WERI-Rb-1 (cell line): ENCODE results near the gene PODN.

Experiments used
- DNase-seq: peaks from one replicate; pipeline ENCODE4 v3.0.0-alpha.2; 2020
- H3K27ac ChIP-seq: fragments of 250-450 bp; sonication (Bioruptor Pico); 2 replicates; pipeline ENCODE4 v1.5.1; 2020; ENCODE audit warnings: mild to moderate bottlenecking, moderate library complexity
- H3K27me3 ChIP-seq: fragments of 250-450 bp; sonication (Bioruptor Pico); 2 replicates; pipeline ENCODE4 v1.5.1; 2021; ENCODE audit warnings: mild to moderate bottlenecking, low read depth, moderate library complexity; ENCODE audit not compliant: insufficient read depth, severe bottlenecking
- H3K36me3 ChIP-seq: fragments of 250-450 bp; sonication (Bioruptor Pico); 2 replicates; pipeline ENCODE4 v1.5.1; 2020; ENCODE audit warnings: mild to moderate bottlenecking, moderate library complexity
- H3K4me3 ChIP-seq: 2 replicates; pipeline ENCODE4 v1.5.1; 2011; ENCODE audit warnings: low read depth, mild to moderate bottlenecking, control low read depth, low read length
- H3K9me3 ChIP-seq: fragments of 250-450 bp; sonication (Bioruptor Pico); 2 replicates; pipeline ENCODE4 v1.5.1; 2021; ENCODE audit warnings: mild to moderate bottlenecking, moderate library complexity; ENCODE audit not compliant: severe bottlenecking
- TF ChIP-seq, protein P1 (sequence below): IDR thresholded peaks from 2 replicates; pipeline ENCODE4 v1.5.1; 2011; ENCODE audit warnings: low read depth, mild to moderate bottlenecking, control low read depth, inconsistent platforms, low read length

PODN gene

DNA sequence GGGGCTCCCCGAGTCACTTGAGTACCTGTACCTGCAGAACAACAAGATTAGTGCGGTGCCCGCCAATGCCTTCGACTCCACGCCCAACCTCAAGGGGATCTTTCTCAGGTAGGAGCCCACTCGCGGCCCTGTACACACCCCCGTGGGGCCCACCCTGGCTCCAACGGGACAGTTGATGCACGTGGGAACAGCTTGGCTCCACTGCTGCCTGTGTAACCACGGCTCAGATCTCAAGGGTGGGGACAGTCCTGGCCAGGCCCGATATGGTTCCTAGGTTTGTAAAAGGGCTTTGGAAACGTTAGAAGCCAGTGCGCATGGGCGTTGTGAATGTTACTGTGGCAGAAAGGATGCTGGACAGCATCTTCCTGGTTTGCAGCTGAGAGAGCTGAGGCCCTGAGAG lies 18.8 kb downstream of the PODN start:
- Histone ChIP-seq H3K27me3 (no peaks in the 10 kb centered on the region), H3K27ac (no peak overlapping the region), H3K4me3 (no peak overlapping the region), H3K9me3 (no peaks in the 10 kb centered on the region), H3K36me3 (peaks cover under 1% of the 10 kb centered on the region)
- TF ChIP-seq, protein P1, sequence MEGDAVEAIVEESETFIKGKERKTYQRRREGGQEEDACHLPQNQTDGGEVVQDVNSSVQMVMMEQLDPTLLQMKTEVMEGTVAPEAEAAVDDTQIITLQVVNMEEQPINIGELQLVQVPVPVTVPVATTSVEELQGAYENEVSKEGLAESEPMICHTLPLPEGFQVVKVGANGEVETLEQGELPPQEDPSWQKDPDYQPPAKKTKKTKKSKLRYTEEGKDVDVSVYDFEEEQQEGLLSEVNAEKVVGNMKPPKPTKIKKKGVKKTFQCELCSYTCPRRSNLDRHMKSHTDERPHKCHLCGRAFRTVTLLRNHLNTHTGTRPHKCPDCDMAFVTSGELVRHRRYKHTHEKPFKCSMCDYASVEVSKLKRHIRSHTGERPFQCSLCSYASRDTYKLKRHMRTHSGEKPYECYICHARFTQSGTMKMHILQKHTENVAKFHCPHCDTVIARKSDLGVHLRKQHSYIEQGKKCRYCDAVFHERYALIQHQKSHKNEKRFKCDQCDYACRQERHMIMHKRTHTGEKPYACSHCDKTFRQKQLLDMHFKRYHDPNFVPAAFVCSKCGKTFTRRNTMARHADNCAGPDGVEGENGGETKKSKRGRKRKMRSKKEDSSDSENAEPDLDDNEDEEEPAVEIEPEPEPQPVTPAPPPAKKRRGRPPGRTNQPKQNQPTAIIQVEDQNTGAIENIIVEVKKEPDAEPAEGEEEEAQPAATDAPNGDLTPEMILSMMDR = no peak
- DNase-seq = no peak

DNA sequence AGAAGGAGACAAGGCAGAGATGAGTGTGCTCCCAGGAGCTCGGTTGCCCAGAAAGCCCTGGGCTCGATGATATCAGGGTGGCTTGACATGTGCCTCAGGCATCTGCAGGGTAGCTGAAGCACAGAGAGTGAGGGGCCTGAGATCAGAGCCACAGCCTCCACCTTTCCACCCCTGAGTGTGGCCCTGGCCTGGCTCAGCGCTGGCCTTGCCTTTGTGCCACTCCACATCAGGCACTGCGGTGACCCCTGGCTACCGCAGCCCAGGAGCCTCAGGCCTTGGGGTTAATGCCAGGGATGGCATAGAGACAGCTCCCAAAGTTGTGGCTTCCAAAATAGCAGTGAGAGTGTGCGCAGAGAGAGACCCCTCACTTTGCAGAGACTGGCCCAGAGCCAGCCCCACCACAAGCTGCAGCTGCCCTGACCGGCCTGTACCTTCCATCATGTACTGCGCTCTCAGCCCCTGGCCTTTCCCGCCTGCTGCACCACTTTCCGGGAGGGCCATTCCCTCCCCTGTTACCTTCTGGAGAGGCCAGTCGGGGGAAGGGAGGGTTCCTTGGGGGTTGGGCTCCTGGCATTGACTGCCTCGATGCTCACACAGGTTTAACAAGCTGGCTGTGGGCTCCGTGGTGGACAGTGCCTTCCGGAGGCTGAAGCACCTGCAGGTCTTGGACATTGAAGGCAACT lies 19.5 kb downstream of the PODN start:
- TF ChIP-seq, protein P1 = no peak
- no peak overlapping the region for H3K4me3 ChIP-seq
- DNase-seq = no peak

DNA sequence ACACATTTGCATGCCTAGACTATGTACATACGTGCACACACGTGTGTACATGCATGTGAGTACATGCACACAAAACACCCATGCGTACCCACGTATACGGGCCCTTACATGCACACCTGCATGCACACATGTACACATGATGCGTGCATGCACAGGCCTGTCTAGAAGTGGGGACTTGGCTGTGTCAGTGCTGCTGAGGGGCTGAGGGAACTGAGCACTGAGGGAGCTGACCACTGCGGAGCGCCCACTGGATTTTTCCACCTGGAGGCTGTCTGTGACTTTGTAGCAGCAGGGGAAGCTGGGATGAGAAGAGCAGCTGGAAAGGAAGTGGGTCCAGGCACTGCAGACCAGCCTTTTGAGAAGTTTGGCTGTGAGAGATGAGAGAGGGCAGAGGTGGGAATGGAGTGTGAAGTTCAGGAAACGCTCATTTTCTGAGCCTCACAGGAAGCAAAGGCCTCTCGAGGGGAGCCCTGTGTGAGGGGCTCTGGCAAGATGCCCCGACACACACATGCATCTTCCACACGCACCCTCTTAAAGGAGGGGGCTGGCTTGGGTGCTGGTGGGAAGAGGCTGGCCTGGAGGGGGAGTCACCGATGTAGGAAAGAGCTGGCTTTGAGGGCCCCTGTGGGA lies 20.9 kb downstream of the PODN start:
- Histone ChIP-seq H3K27ac (no peak overlapping the region), H3K4me3 (no peak overlapping the region), H3K27me3 (no peaks in the 10 kb centered on the region), H3K9me3 (no peaks in the 10 kb centered on the region), H3K36me3 (peaks cover 21% of the 10 kb centered on the region)
- DNase-seq = no peak
- TF ChIP-seq, protein P1 = no peak

More for the DNA sequence above, 19.5 kb downstream of the PODN start:
- H3K27me3 ChIP-seq = no peaks in the 10 kb centered on the region
- peaks cover 8% of the 10 kb centered on the region for H3K36me3 ChIP-seq
- H3K9me3 ChIP-seq = no peaks in the 10 kb centered on the region
- no peak overlapping the region for H3K27ac ChIP-seq

DNA sequence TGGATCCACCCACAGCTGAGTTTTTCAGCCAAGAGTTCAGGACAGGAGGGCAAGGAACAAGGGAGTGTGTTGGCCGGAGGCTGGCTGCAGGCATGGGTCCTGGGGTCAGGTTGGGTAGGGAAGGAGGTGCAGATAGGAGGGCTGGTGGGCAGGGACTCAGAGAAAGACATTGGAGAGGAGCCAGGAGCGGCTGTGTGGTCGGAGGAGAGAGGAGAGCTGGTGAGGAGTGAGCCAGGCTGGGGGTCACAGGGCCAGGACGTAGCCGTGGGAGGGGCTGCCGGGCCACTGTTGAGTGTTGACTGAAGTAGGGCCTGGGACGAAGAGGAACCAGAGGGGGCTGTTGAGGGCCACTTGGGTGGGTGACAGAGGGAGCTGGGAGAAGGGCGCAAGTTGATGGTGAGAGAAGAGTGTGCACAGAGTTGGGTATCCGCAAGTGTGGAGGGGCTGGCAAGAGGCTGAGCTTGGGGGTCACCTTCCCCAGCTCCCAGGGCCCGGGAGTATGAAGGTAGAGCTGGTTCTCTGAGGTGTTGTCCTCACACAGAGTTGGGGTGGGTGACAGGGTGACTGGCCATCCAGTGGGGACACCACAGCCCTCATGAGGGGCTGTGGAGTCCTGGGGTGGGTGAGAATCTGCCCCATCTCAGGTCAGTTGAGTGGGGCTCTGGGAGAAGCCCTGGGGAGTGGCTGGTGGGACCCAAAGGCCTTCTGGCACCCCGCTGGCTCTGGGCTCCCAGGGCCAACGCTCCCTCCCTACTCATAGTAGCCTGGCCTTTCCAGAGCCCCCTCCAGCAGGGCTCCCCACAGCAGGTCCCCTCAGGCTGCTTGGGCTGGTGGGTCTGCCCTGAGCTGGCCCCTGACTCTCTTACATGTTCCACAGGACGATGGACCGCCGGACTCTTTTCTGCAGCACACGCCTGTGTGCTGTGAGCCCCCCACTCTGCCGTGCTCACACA lies 21.9 kb downstream of the PODN start:
- no peak overlapping the region for H3K4me3 ChIP-seq
- H3K27me3 ChIP-seq = no peaks in the 10 kb centered on the region
- DNase-seq = no peak
- H3K36me3 ChIP-seq = peaks cover 29% of the 10 kb centered on the region
- TF ChIP-seq, protein P1 = no peak
- no peaks in the 10 kb centered on the region for H3K9me3 ChIP-seq
- no peak overlapping the region for H3K27ac ChIP-seq

DNA sequence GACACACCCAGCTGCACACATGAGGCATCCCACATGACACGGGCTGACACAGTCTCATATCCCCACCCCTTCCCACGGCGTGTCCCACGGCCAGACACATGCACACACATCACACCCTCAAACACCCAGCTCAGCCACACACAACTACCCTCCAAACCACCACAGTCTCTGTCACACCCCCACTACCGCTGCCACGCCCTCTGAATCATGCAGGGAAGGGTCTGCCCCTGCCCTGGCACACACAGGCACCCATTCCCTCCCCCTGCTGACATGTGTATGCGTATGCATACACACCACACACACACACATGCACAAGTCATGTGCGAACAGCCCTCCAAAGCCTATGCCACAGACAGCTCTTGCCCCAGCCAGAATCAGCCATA lies 22.6 kb downstream of the PODN start:
- Histone ChIP-seq H3K9me3 (no peaks in the 10 kb centered on the region), H3K27me3 (no peaks in the 10 kb centered on the region), H3K4me3 (no peak overlapping the region), H3K36me3 (peaks cover 35% of the 10 kb centered on the region), H3K27ac (peak overlapping the region; percentile 92)
- TF ChIP-seq, protein P1 = no peak
- no peak for DNase-seq
